Mucosa of stomach (tissue), 1 donor: Measurements from ENCODE around the gene NUPR1.
"Not testable (repeated sequence)": the region's sequence is repeated elsewhere in the genome, so short reads cannot be mapped to it uniquely, and the experiment has no call there.

Source experiments
- H3K27me3 ChIP-seq: one replicate; pipeline ENCODE4 v1.7.0; 2013; ENCODE audit warnings: mild to moderate bottlenecking, low read length; ENCODE audit not compliant: control insufficient read depth, insufficient read depth
- H3K36me3 ChIP-seq: one replicate; pipeline ENCODE4 v1.7.0; 2013; ENCODE audit warnings: low read length; ENCODE audit not compliant: control insufficient read depth, insufficient read depth
- H3K4me1 ChIP-seq: one replicate; pipeline ENCODE4 v1.7.0; 2013; ENCODE audit warnings: mild to moderate bottlenecking, low read length; ENCODE audit not compliant: control insufficient read depth, insufficient read depth
- H3K4me3 ChIP-seq: one replicate; pipeline ENCODE4 v1.7.0; 2013; ENCODE audit warnings: low read length
- H3K9ac ChIP-seq: one replicate; pipeline ENCODE4 v1.7.0; 2013; ENCODE audit warnings: mild to moderate bottlenecking, low read length, moderate library complexity
- H3K9me3 ChIP-seq: one replicate; pipeline ENCODE4 v1.7.0; 2013; ENCODE audit warnings: mild to moderate bottlenecking, low read length, moderate library complexity; ENCODE audit not compliant: control insufficient read depth
- donor health status: Pancreatic carcinoma.

NUPR1 gene

DNA sequence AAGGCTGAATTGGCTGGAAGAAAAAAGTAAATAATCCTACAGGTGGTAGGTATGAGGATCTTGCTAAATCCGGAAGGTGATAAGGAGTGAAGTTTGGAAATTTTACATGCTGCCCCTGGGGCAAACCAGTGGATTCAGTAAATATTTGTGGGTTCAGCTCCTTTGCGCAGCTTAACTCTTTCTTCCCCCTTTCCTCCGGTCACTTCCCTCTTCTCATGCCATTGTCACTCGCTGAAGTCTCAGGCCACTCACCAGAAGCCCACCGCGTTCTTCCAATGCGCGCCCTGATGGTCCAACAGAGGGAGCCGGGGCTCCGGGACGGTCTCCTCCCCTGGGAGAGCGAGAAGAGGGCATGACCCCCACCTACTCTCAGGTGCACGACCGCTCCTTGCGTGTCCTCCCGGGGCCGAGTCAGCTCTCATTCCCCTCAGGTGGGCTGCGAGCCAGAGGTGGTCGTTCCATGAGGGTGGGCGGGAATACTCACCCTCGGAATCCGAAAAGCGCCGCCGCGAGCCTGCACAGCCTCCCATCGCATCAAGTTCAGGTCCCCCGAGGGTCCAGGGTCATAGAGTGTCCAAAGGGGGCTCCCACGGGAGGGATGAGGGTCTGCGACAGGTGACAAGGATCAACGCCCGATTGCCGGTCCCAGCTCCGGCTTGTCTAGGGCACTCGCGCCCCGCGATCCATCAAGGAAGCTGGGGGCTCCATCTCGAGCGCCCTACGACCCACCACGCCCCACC, 47.4 kb downstream of the NUPR1 start:
- Histone ChIP-seq H3K36me3 (peaks cover 5% of the 10 kb centered on the region), H3K9ac (peak overlapping the region; percentile 97), H3K4me1 (peaks cover 20% of the 10 kb centered on the region), H3K9me3 (no peaks in the 10 kb centered on the region), H3K27me3 (no peaks in the 10 kb centered on the region), H3K4me3 (peak overlapping the region; percentile 99)

DNA sequence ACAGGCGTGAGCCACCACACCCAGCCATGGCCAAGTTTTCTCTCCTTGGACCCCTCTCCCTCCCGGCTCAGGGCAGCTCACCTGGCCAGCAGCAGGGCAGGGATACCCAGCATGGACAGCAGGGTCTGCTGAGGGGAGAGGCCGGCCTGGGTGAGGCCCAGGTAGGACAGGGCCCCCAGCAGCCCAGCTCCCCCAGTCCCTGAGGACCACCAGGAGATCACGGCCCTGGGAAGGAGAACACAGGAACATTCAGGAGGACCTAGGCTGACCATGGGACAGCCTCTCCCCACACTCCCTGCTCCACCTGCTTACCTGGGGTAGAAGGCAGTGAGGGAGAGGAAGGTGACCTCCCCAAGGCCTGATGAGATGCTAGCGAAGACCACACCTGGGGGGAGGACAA, 52.5 kb downstream of the NUPR1 start:
- peaks cover 5% of the 10 kb centered on the region for H3K36me3 ChIP-seq
- H3K27me3 ChIP-seq, result no peaks in the 10 kb centered on the region
- no peaks in the 10 kb centered on the region for H3K9me3 ChIP-seq
- H3K9ac ChIP-seq, result no peak overlapping the region
- H3K4me1 ChIP-seq, result peaks cover 9% of the 10 kb centered on the region
- no peak overlapping the region for H3K4me3 ChIP-seq

DNA sequence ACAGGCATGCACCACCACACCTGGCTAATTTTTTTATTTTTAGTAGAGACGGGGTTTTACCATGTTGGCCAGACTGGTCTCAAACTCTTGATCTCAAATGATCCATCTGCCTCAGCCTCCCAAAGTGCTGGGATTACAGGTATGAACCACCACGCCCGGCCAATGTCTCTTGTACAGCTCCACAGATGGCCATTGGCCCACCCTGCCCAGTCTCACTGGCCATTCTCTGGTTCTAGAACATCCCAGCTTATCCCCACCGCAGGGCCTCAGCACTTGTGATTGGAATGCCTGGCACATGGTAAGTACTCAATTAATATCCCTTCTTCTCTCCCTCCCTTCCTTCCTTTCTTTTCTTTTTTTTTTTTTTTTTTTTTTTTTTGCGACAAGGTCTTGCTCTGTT, 55.4 kb downstream of the NUPR1 start:
- H3K36me3 ChIP-seq, H3K4me3 ChIP-seq, H3K9ac ChIP-seq, H3K27me3 ChIP-seq, H3K9me3 ChIP-seq: not testable (repeated sequence)
- H3K4me1 ChIP-seq, result peaks cover 26% of the 10 kb centered on the region
